NCI-H345 treated with DMSO at 0.1 percent for 48 hours (cell line): ENCODE results near the gene POC1B.

ENCODE experiments used
- DNase-seq: peaks from one replicate; lab custom pipeline; 2025; ENCODE audit not compliant: unreplicated experiment; lab: John Stamatoyannopoulos, UW

POC1B gene

GRCh38 chr12:89525824-89526770, at the start of gene POC1B:
TSS of gene POC1B (minus strand) at chr12:89526047. CDS start at chr12:89525895, 152 bp downstream.
- DNase-seq = peak; percentile 86

- DNase-seq = no peak
Observed at GRCh38 chr12:89575374-89575773, 49.5 kb upstream of the POC1B start.

- no peak for DNase-seq
Observed at GRCh38 chr12:89574736-89575208, 48.9 kb upstream of the POC1B start.

GRCh38 chr12:89573051-89573810, 47.4 kb upstream of the POC1B start:
- DNase-seq = no peak

- DNase-seq = no peak
Observed at GRCh38 chr12:89571491-89572195, 45.8 kb upstream of the POC1B start.

- DNase-seq = no peak
Observed at GRCh38 chr12:89568484-89568883, 42.6 kb upstream of the POC1B start.

- no peak for DNase-seq
Observed at GRCh38 chr12:89567691-89568239, 41.9 kb upstream of the POC1B start.

- DNase-seq = no peak
Observed at GRCh38 chr12:89566615-89567014, 40.8 kb upstream of the POC1B start.

- DNase-seq = no peak
Observed at GRCh38 chr12:89565002-89565401, 39.2 kb upstream of the POC1B start.

GRCh38 chr12:89559753-89560152, 33.9 kb upstream of the POC1B start:
- no peak for DNase-seq

- DNase-seq = no peak
Observed at GRCh38 chr12:89556976-89557375, 31.1 kb upstream of the POC1B start.

- DNase-seq = no peak
Observed at GRCh38 chr12:89552376-89552775, 26.5 kb upstream of the POC1B start.

- DNase-seq = no peak
Observed at GRCh38 chr12:89551747-89552146, 25.9 kb upstream of the POC1B start.

- DNase-seq = no peak
Observed at GRCh38 chr12:89547101-89547500, 21.3 kb upstream of the POC1B start.

- DNase-seq = no peak
Observed at GRCh38 chr12:89546151-89546550, 20.3 kb upstream of the POC1B start.

- peak; percentile 38 for DNase-seq
Observed at GRCh38 chr12:89544681-89545184, 18.9 kb upstream of the POC1B start.

- no peak for DNase-seq
Observed at GRCh38 chr12:89544022-89544421, 18.2 kb upstream of the POC1B start.

- peak; percentile 24 for DNase-seq
Observed at GRCh38 chr12:89542912-89543592, 17.2 kb upstream of the POC1B start.

GRCh38 chr12:89542236-89542635, 16.4 kb upstream of the POC1B start:
- DNase-seq = no peak

GRCh38 chr12:89540586-89540985, 14.7 kb upstream of the POC1B start:
- DNase-seq = no peak
